IMR-90 (cell line): ENCODE data around the gene P3H1. TPM values are rescaled to one million over a fixed set of nuclear protein-coding genes. Genes with fewer than 3 reads are reported as not detected.
A peak's percentile ranks its signal among the peaks of the same experiment; 100 is the strongest.

Source experiments
- ATAC-seq: fragments of 200-7000 bp; cut with Tn5 transposase; 2 replicates; pipeline ENCODE4 v1.9.1; 2020; ENCODE audit warnings: low read depth, mild to moderate bottlenecking, moderate library complexity
- BruUV-seq: library from RNA; stranded (reverse); fragments of 400-500 nt; replicated peaks from 2 replicates; lab custom pipeline; 2021; lab: Mats Ljungman, UMichigan
- CTCF ChIA-PET: fragments of 300-600 bp; formaldehyde crosslinking; extraction: SDS; loops from one replicate; lab custom pipeline; 2021; ENCODE audit warnings: antibody characterized with exemption; lab: Yijun Ruan, JAX
- POLR2A ChIA-PET: fragments of 300-600 bp; sonication (Branson Sonifier 250); formaldehyde crosslinking; loops from one replicate; lab custom pipeline; 2022; ENCODE audit warnings: antibody characterized with exemption; ENCODE audit not compliant: unreplicated experiment; lab: Charles Lee
- DNase-seq: peaks from one replicate; pipeline ENCODE4 v3.0.0; 2013
- H2AFZ ChIP-seq: replicated peaks from 2 replicates; pipeline ENCODE3; 2013; ENCODE audit warnings: low read length, mild to moderate bottlenecking; ENCODE audit not compliant: poor library complexity
- H2AK5ac ChIP-seq: 2 replicates; pipeline ENCODE4 v1.6.1; 2013; ENCODE audit warnings: low read depth, low read length, inconsistent platforms
- H2AK9ac ChIP-seq: replicated peaks from 2 replicates; pipeline ENCODE3; 2013; ENCODE audit warnings: mild to moderate bottlenecking, low read depth, low read length, moderate library complexity; ENCODE audit not compliant: poor library complexity
- H2BK120ac ChIP-seq: 2 replicates; pipeline ENCODE4 v1.6.1; 2013; ENCODE audit warnings: low read depth, low read length, inconsistent platforms
- H2BK15ac ChIP-seq: 3 replicates; pipeline ENCODE4 v1.6.1; 2013; ENCODE audit warnings: low read depth, low read length, inconsistent platforms
- H2BK20ac ChIP-seq: 2 replicates; pipeline ENCODE4 v1.6.1; 2013; ENCODE audit warnings: low read depth, mild to moderate bottlenecking, inconsistent platforms, low read length, moderate library complexity
- H2BK5ac ChIP-seq: 2 replicates; pipeline ENCODE4 v1.6.1; 2013; ENCODE audit warnings: mild to moderate bottlenecking, low read depth, low read length, inconsistent platforms; ENCODE audit not compliant: poor library complexity, severe bottlenecking
- H3K14ac ChIP-seq: replicated peaks from 2 replicates; pipeline ENCODE4 v1.6.1; 2013; ENCODE audit warnings: low read depth, low read length, inconsistent platforms
- H3K18ac ChIP-seq: 2 replicates; pipeline ENCODE4 v1.6.1; 2013; ENCODE audit warnings: low read depth, low read length, control low read depth
- H3K23ac ChIP-seq: 2 replicates; pipeline ENCODE4 v1.6.1; 2013; ENCODE audit warnings: low read depth, low read length, inconsistent platforms
- H3K27ac ChIP-seq: 2 replicates; pipeline ENCODE4 v1.5.1; 2013; ENCODE audit warnings: mild to moderate bottlenecking, control low read depth, low read length; ENCODE audit not compliant: insufficient read depth
- H3K27me3 ChIP-seq: 2 replicates; pipeline ENCODE4 v1.6.1; 2013; ENCODE audit warnings: low read length; ENCODE audit not compliant: control insufficient read depth, insufficient read depth
- H3K36me3 ChIP-seq: 2 replicates; pipeline ENCODE4 v1.6.1; 2013; ENCODE audit warnings: low read length, mixed read lengths; ENCODE audit not compliant: control insufficient read depth, insufficient read depth
- H3K4ac ChIP-seq: 2 replicates; pipeline ENCODE4 v1.6.1; 2013; ENCODE audit warnings: low read depth, low read length, inconsistent platforms
- H3K4me1 ChIP-seq: 2 replicates; pipeline ENCODE4 v1.6.1; 2013; ENCODE audit warnings: low read length, mixed read lengths; ENCODE audit not compliant: control insufficient read depth, insufficient read depth
- H3K4me2 ChIP-seq: 2 replicates; pipeline ENCODE4 v1.6.1; 2013; ENCODE audit warnings: low read depth, mild to moderate bottlenecking, control low read depth, low read length, moderate library complexity
- H3K4me3 ChIP-seq: 2 replicates; pipeline ENCODE4 v1.5.1; 2013; ENCODE audit warnings: low read depth, mild to moderate bottlenecking, control low read depth, low read length, moderate library complexity; ENCODE audit not compliant: insufficient read depth
- H3K56ac ChIP-seq: 2 replicates; pipeline ENCODE4 v1.6.1; 2013; ENCODE audit warnings: low read length, inconsistent platforms; ENCODE audit not compliant: insufficient read depth; ENCODE audit errors: extremely low read depth
- H3K79me1 ChIP-seq, 2 experiments: 2 replicates each; pipeline ENCODE4 v1.6.1; 2013; ENCODE audit warnings: low read length in 2 of 2, inconsistent platforms in 1 of 2, low read depth in 1 of 2
- H3K9ac ChIP-seq: 2 replicates; pipeline ENCODE4 v1.6.1; 2013; ENCODE audit warnings: low read depth, low read length, control low read depth
- H3K9me1 ChIP-seq: 2 replicates; pipeline ENCODE4 v1.6.1; 2013; ENCODE audit warnings: low read length, inconsistent platforms; ENCODE audit not compliant: insufficient read depth
- H3K9me3 ChIP-seq: 2 replicates; pipeline ENCODE4 v1.6.1; 2013; ENCODE audit warnings: low read length; ENCODE audit not compliant: control insufficient read depth, insufficient read depth
- H4K20me1 ChIP-seq: 2 replicates; pipeline ENCODE4 v1.6.1; 2013; ENCODE audit warnings: low read length, inconsistent platforms; ENCODE audit not compliant: insufficient read depth
- H4K5ac ChIP-seq: 2 replicates; pipeline ENCODE4 v1.6.1; 2013; ENCODE audit warnings: mild to moderate bottlenecking, low read depth, low read length, control low read depth
- H4K8ac ChIP-seq, 2 experiments: 2 replicates each; pipeline ENCODE4 v1.6.1; 2013; ENCODE audit warnings: low read depth in 2 of 2, low read length in 2 of 2, control low read depth in 1 of 2, inconsistent platforms in 1 of 2
- H4K91ac ChIP-seq: 2 replicates; pipeline ENCODE4 v1.6.1; 2013; ENCODE audit warnings: low read depth, low read length, inconsistent platforms; ENCODE audit not compliant: insufficient read depth
- BHLHE40 ChIP-seq: fragments of 150-350 bp; IDR thresholded peaks from 2 replicates; pipeline ENCODE4 v1.6.1; 2016; ENCODE audit warnings: mild to moderate bottlenecking, low read depth, low read length
- ELK1 ChIP-seq: fragments of 150-350 bp; IDR thresholded peaks from 2 replicates; pipeline ENCODE4 v1.6.1; 2016; ENCODE audit warnings: low read depth, mild to moderate bottlenecking, low read length, moderate library complexity, borderline replicate concordance
- MAFK ChIP-seq: IDR thresholded peaks from 2 replicates; pipeline ENCODE4 v1.6.1; 2012; ENCODE audit warnings: low read depth, low read length, improper control_type of control experiment
- SMC3 ChIP-seq: fragments of 150-350 bp; IDR thresholded peaks from 2 replicates; pipeline ENCODE4 v1.6.1; 2016; ENCODE audit warnings: low read depth, mild to moderate bottlenecking, antibody characterized with exemption, low read length, moderate library complexity
- WGBS, 2 experiments: methylation state at CpG; one replicate each; pipeline versions ENCODE4 v1.1.5 to v1.1.7; 2013; ENCODE audit warnings: missing lambda C conversion rate in 2 of 2; ENCODE audit not compliant: insufficient read length in 1 of 2; ENCODE audit errors: extremely low coverage in 2 of 2; 5-methylcytosine and 5-hydroxymethylcytosine counted together
- dilution Hi-C: fragments of 300-500 bp; cut with HindIII; formaldehyde crosslinking; loops from one replicate; pipeline ENCODE4 v1.14.3; 2018; ENCODE audit warnings: low sequenced_read_pairs; ENCODE audit not compliant: unreplicated experiment
- in situ Hi-C: fragments of 300-500 bp; cut with MboI; formaldehyde crosslinking; loops from 3 replicates; pipeline ENCODE4 v1.14.3; 2019; ENCODE audit warnings: low sequenced_read_pairs, inconsistent platforms, mixed read lengths
- intact Hi-C: fragments of 100-400 bp; cut with micrococcal nuclease; formaldehyde crosslinking; loops from 2 replicates; pipeline ENCODE4 v1.10.0; 2022
- polyA plus RNA-seq, 3 experiments: library from polyadenylated mRNA; depleted of rRNA; stranded (reverse); fragments of >200 nt; gene quantifications; 2 replicates each; pipeline ENCODE4 v1.2.3, GENCODE V29; 2012; ENCODE audit warnings: low replicate concordance in 1 of 3
- total RNA-seq: library from RNA; depleted of rRNA; stranded (reverse); fragments of >200 nt; gene quantifications from 2 replicates; pipeline ENCODE4 v1.2.3, GENCODE V29; 2012

P3H1 gene
- total and polyA plus RNA-seq, 2 of the 4 experiments (the other 2 are of a cell fraction) = 108 to 210 TPM

DNA sequence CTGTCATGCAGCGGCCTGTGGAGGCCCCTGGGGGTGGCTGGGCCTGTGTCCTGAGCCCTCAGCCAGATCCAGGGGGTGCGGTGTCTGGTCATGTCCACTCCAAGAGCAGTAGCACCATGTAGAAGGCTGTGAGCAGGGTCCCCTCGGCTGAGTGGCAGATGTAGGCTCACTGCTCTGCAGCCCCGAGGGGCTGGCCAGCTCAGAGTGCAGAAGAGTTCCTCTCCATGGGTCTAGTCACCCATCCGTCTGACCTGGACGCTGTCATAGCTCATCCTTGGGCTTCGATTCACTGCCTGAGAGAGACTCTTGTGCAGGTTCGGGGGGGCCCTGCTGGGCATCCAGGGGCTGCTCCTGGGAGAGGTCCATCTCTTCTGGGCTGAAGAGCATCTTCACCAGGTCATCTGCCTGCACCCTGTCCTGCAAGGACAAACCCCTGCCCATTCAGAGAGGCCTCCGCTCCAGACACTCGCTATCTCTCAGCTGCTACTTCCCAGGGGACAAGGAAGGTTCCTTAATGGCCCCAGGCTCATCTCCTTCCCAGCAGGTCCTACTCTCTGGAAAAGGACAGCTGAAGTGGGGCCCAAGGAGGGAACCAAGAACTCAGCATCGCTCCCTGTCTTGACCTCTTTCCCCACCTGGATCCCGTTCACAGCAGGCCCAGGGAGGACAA, 20.3 kb downstream of the P3H1 start:
- Histone ChIP-seq H3K4me2 (no peak overlapping the region), H2BK5ac (no peak overlapping the region), H3K23ac (no peak overlapping the region), H4K91ac (no peak overlapping the region), H3K18ac (no peak overlapping the region), H3K14ac (no peak overlapping the region), H4K8ac (no peak overlapping the region), H3K4ac (no peak overlapping the region), H4K20me1 (peaks cover 18% of the 10 kb centered on the region), H3K9me1 (peaks cover 5% of the 10 kb centered on the region; the same call in 1 of the 2 replicates), H2BK20ac (no peak overlapping the region), H3K56ac (no peak overlapping the region), H3K9me3 (no peaks in the 10 kb centered on the region), H3K4me1 (no peaks in the 10 kb centered on the region), H2BK15ac (no peak overlapping the region), H3K27me3 (no peaks in the 10 kb centered on the region), H3K36me3 (peaks cover 47% of the 10 kb centered on the region), H2AFZ (no peak overlapping the region), H3K79me1 (peaks cover 0 to 5% of the 10 kb centered on the region in 2 experiments; a peak in 3 of 4 replicates), H2AK5ac (no peak overlapping the region), H2AK9ac (peak overlapping the region; percentile 76), H2BK120ac (no peak overlapping the region), H3K4me3 (no peak overlapping the region), H3K9ac (no peak overlapping the region), H3K27ac (no peak overlapping the region), H4K5ac (no peak overlapping the region)
- dilution Hi-C loops = no loop called here
- TF ChIP-seq BHLHE40 (no peak), ELK1 (no peak), SMC3 (no peak), MAFK (no peak)
- intact Hi-C loops = loop anchor here (1.0 kb wide), 1 partner anchor 168 kb away; no protein-coding TSS in a partner anchor
- ATAC-seq (no peak), DNase-seq (no peak)
- WGBS, 2 experiments = 97% methylated on average over 6 of the region's 12 CpGs; no CpG with 5 or more reads in 1 of the 2 experiments
- ChIA-PET CTCF (interaction anchor here (0.9 to 1.1 kb wide), 2 partner anchors 18 to 45 kb away, joined by 3 read pairs; no protein-coding TSS in a partner anchor), POLR2A (no interaction called here)
- BruUV-seq = no TSS peak
- in situ Hi-C loops = no loop called here
